SKM-1 treated with dmso at 0.1 percent for 144 hours (cell line): ENCODE results near the gene SNTA1.
A peak's percentile ranks its signal among the peaks of the same experiment; 100 is the strongest.
"Not testable (repeated sequence)": the region's sequence is repeated elsewhere in the genome, so short reads cannot be mapped to it uniquely, and the experiment has no call there.

Experiments used
- DNase-seq: peaks from one replicate; lab custom pipeline; 2025; ENCODE audit not compliant: unreplicated experiment; lab: John Stamatoyannopoulos, UW

Gene SNTA1

DNA sequence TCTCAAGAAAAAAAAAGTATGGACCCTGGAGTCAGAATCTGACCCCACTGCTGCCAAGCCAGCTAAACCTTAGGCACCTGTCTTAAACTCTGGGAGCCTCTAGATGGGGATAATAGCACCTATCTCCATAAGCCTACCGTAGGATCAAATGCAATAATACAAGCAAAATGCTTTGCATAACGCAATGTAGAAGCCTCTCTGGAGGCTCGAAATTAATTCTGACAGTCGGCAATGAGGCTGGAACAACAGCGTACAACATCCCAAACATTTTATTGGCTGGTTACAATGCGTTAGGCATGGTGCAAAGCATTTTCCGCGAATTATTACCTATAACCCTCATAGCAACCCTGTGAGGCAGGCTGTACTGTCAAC lies 42.8 kb downstream of the SNTA1 start:
- no peak for DNase-seq

DNA sequence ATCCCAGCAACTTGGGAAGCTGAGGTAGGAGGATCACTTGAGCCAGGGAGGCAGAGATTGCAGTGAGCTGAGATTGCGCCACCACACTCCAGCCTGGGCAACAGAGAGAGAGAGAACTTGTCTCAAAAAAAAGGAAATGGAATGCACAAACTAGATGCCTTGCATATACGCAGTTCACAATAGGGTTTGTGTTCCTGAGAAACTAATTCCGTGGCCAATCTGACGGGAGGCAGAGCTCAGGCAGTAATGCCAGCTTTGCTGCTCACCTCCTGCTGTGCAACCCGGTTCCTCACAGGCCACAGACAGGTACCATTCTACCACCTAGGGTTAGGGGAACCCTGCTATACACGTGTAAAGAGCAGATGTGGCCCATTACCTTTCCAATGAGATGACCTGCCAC lies 43.6 kb downstream of the SNTA1 start:
- peak; percentile 8 for DNase-seq

DNA sequence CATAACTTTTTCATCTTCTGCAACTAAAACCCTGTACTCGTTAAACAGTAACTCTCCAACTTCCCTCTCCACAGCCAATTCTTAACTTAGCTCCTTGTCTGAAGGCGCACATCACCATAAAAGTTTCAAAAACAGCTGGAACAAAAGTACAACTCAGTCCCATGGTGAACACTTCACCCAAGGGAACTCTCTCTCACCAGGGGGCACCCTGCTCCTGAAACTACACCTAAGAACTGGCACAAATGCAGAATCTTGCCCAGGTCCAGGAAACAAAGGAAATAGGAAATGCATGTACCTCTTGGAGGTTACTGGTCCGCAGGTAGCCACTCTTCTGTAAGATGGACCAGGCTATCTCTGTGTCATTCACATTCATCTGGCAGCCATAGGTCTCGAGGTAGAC lies 48.8 kb downstream of the SNTA1 start:
- DNase-seq, result no peak

DNA sequence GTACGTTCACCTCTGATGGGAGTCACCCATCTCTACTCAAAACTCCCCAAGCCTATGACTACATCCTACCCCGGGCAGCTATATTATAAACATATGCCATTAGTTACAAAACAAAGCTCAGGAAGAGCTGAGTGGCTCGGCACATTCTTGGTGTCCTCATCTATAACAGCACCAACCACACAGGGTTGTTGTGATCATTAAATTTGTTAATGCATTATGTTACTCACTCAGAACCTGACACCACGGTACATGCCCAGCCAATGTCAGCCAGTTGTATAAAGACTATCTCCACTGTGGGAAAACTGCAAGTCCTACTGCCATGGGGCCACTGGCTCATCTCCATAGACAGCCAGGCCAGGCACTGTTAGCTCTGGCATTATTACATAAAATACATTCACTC lies 50.0 kb downstream of the SNTA1 start:
- no peak for DNase-seq

DNA sequence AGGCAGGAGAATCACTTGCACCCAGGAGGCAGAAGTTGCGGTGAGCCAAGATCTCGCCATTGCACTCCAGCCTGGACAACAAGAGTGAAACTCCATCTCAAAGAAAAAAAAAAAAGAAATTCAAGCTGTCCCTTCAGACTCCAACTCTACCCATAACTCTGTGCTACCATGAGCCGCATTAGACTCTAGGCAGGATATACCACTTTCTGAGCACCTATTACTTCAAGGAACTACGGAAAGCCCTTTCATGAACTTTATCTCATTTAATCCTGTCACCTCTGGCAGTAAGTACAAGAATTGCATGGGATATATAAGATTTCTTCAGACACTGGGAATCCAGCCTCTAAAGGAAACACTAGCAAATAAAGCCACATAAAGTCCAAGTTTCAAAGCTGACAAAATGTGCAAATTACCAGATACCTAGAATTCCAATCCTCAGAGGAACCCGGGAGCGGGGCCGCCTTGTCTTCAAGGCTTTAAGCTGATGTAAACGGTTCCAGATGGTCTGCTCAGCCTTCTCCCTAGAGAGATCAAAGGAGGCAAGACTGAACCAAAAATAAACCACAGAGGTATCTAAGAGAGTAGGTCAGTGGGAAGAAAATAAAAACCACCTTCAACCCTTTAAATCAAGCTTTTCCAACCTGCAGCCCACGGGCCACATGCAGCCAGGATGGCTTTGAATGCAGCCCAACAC lies 51.7 kb downstream of the SNTA1 start:
- DNase-seq, result no peak

DNA sequence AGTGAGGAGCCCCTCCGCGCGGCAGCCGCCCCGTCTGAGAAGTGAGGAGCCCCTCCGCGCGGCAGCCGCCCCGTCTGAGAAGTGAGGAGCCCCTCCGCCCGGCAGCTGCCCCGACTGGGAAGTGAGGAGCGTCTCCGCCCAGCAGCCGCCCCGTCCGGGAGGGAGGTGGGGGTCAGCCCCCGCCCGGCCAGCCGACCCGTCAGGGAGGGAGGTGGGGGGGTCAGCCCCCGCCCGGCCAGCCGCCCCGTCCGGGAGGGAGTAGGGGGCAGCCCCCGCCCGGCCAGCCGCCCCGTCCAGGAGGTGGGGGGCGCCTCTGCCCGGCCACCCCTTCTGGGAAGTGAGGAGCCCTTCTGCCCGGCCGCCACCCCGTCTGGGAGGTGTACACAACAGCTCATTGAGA lies 54.2 kb downstream of the SNTA1 start:
- not testable (repeated sequence) for DNase-seq

DNA sequence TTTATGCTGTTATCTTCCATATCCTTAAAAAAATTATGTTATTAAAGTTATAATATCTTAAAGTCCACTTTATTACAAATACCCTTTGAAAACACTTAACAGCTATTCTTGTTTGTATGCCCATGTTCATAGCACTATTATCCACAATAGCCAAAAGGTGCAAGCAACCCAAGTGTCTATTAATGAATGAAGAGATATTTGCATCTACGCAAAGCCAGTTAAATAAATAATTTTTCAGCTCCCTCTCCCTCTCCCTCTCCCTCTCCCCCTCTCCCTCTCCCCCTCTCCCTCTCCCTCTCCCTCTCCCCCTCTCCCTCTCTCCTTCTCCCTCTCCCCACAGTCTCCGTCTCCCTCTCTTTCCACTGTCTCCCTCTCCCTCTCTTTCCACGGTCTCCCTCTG lies 55.3 kb downstream of the SNTA1 start:
- no peak for DNase-seq

DNA sequence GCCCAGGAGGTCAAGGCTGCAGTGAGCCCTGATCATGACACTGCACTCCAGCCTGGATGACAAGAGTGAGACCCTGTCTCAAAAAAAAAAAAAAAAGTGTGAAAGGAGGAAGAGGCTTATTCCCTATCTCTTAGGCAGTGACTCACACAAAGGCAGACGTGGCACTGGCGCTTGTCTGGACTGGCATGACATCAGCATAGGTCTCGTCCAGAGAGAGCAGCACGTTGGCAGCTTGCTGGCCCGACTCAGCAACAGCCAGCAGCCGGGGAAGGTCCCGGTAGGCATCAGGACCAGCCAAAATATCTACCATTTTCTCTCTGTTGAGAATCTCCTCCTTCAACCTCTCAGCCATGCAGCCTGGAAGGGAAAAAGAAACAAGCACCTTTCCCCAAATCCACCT lies 56.4 kb downstream of the SNTA1 start:
- no peak for DNase-seq

DNA sequence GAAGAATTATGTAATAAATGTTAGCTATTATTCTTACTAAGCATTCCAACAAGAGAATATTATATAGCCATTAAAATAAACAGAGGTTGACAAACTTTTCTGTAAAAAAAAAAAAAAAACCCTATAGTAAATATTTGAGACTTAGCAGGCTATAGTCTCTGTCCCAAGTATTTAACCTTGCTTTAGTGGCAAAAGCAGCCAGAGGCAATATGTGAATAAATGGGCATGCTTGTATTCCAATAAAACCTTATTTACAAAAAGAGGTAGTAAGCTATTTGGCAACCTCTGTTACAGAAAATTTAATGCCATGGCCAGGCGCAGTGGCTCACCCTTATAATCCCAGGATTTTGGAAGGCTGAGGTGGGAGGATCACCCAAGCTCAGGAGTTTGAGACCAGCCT lies 56.9 kb downstream of the SNTA1 start:
- no peak for DNase-seq

DNA sequence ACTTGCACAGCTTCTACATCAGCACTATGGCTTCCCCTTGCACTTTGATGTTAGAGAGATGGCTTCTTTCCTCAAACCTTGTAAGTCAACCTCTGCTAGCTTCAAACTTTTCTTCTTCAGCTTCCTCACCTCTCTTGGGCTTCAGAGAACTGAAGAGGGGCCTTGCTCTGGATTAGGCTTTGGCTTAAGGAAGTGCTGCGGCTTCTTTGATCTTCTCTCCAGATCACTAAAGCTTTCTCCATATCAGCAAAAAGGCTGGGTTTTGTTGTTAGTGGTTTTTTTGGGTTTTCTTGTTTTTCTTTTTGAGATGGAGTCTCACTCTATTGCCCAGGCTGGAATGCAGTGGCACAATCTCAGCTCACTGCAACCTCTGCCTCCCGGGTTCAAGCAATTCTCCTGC lies 66.2 kb downstream of the SNTA1 start:
- DNase-seq, result no peak

DNA sequence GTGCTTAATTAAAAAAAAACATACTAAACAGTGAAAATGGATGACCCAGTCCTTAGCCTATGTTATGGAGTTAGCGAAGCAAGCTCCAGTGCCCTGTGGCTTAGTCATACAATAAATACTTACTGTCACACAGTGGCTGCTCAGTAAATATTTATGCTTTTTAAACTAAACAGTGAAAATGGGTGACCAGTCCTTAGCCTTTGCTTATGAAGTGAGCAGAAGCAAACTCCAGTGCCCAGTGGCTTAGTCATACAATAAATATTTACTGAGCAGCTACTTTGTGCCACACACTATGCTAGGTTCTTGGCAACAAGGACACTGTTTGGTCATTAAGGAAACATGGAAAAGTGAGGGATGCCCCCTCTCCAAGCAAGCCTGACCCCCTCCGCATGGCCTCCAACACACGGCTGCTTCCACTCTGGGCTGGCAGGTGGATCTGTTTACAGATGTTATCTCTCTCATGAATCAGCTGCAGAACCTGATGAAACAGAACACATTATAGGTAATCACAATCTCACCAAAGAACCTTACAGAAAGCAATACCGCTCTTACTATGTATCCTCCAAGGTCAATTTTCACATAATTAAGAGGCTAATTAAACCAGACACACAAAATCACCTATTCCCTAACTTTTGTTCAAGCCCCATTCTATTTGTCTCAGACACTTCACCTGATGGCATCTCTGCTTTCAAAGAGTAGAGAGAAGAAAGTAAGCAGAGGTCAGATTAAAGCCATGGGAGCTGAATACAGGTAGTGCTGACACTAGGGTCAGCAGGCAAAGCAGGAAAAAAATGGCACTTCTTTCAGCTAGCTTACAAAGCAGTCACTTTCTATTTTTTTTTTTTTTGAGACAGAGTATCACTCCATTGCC lies 69.6 kb downstream of the SNTA1 start:
- DNase-seq, result no peak

DNA sequence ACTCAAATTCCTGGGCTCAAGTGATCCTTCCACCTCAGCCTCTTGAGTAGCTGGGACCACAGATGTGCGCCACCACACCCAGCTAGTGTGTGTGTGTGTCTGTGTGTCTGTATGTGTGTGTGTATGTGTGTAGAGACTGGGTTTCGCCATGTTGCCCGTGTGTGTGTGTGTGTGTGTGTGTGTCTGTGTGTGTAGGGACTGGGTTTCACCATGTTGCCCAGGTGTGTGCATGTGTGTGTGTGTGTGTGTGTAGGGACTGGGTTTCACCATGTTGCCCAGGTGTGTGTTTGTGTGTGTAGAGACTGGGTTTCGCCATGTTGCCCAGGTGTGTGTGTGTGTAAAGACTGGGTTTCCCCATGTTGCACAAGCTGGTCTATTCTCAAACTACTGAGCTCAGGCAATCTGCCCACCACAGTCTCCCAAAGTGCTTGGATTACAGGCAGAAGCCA lies 70.5 kb downstream of the SNTA1 start:
- no peak for DNase-seq

DNA sequence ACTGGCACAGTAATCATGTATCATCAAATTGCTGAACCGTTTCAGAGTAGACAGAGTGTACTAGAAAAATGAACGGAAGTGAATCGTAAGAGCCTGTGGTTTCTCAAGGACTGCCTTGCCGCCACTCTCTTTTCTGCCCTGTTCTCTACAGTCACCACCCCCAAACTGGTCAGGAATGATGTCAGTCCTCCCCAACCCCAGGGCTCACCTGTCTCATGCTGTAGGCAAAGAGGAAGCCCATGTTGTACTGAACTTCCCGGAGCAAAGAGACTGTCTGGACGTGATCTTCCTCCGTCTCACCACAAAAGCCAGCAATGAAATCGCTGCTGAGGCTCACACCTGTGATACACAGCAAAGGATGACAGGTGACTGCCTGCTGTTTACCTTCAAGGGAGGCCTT lies 73.3 kb downstream of the SNTA1 start:
- DNase-seq, result no peak

DNA sequence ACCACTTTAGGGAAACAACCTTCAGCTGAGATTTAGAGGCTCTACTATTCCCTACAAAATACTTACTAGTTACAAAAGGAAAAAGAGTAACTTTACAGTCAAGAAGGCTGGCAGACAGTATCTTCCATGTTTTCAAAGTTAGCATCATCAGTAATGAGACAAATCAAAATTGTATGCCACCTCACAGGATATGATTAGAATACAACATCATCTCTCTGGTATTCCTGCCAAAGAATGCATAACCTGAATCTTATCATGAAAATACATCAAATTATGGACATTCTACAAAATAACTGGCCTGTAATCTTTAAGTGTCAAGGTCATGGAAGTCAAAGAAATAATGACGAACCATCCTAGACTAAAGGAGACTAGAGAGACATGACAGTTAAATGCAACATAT lies 80.7 kb downstream of the SNTA1 start:
- DNase-seq, result no peak

DNA sequence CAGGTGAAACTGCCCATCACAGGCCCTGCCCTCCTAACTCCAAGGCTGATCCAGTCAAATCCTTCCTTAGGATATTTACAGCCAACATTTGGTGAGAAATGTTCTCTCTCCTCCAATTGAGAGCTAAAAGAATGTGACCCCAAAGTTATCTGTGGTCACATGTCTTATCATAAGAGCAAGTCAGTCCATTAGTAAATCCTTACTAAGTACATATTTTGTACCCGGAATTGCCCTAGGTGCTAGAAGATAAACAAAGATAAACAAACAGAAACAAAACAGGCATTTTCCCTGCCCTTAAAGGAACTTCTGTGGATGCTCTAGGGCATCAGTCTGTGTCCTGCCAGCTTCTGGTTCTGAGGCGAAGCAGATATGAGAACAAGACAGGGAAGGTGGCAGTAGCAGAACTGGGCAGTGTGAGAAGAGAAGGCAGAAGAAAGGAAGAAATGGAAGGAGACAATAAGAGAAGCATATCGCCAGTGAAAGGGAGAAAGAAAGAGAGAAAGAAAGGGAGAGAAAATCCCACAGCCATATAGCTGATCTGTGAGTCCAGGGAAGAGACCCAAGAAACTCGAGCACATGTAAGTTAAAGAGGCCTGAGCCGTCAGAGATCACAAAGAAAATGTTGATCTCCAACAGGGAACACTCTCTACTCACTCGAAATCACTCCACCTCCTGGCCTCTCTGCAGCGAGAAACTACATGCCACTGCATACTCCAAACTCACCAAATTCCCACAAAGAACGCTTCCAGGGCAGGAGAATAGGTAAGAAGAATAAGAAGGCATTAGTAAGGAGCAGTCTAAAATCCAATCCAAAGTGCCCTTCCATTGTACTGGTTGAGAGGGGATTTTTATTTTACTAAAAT lies 83.9 kb downstream of the SNTA1 start:
- no peak for DNase-seq
